ENCODE data around the gene RANBP9.

DNA sequence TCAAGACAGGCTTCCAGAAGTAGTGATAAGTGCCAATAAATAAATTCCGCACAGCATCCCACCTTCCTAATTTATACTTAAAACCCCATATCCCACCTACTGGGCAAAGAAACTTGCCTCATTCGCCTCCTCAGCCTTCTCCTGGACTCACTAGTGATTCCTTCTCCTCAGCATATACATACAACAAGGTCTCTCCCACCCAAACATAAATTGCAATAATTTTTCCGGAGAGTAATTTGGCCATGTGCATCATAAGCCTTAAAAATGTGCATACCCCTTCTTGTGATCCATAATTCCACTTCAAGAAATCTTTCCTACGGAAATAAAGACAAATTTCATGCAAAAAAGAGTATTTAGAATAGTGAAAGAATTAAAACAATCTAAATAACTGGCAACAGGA, 26.8 kb downstream of the RANBP9 start:
- TF ChIP-seq, protein P1, sequence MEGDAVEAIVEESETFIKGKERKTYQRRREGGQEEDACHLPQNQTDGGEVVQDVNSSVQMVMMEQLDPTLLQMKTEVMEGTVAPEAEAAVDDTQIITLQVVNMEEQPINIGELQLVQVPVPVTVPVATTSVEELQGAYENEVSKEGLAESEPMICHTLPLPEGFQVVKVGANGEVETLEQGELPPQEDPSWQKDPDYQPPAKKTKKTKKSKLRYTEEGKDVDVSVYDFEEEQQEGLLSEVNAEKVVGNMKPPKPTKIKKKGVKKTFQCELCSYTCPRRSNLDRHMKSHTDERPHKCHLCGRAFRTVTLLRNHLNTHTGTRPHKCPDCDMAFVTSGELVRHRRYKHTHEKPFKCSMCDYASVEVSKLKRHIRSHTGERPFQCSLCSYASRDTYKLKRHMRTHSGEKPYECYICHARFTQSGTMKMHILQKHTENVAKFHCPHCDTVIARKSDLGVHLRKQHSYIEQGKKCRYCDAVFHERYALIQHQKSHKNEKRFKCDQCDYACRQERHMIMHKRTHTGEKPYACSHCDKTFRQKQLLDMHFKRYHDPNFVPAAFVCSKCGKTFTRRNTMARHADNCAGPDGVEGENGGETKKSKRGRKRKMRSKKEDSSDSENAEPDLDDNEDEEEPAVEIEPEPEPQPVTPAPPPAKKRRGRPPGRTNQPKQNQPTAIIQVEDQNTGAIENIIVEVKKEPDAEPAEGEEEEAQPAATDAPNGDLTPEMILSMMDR (conservative IDR thresholded peaks at IDR 0.05): no peak
- no peak for TF ChIP-seq EZH2 (IDR thresholded peaks at IDR 0.05; ENCODE audit: low read depth)
